T-cell (primary cell): ENCODE data around the gene TEX2. TPM values are rescaled to one million over a fixed set of nuclear protein-coding genes. Genes with fewer than 3 reads are reported as not detected.

Experiments
- ATAC-seq, 4 experiments: fragments of 200-7000 bp in 3 of 4; fragments of 150-1000 bp in 1 of 4; cut with Tn5 transposase; replicated peaks in 1 of 4; 1 replicate in 3 of 4; 2 replicates in 1 of 4; pipeline ENCODE4 v1.10.0; 2021; ENCODE audit warnings: moderate library complexity in 3 of 4, mild to moderate bottlenecking in 2 of 4, moderate number of reproducible peaks in 1 of 4
- CTCF ChIA-PET, 2 donors: fragments of 300-600 bp; sonication (Branson Sonifier 250); formaldehyde crosslinking; loops; one replicate each; lab custom pipeline; 2022; ENCODE audit warnings: antibody characterized with exemption in 2 of 2; lab: Charles Lee
- POLR2A ChIA-PET, 2 donors: fragments of 300-600 bp; sonication (Branson Sonifier 250); formaldehyde crosslinking; loops; one replicate each; lab custom pipeline; 2022; ENCODE audit warnings: antibody characterized with exemption in 2 of 2; lab: Charles Lee
- DNase-seq, 35 experiments: peaks; one replicate each; pipeline versions ENCODE4 v3.0.0 to v3.0.0-alpha.2; 2013 to 2023
- H3K27ac ChIP-seq: one replicate; pipeline ENCODE4 v1.5.1; 2013; ENCODE audit warnings: low read length
- H3K27me3 ChIP-seq, 2 experiments: replicated peaks in 1 of 2; 1 replicate in 1 of 2; 2 replicates in 1 of 2; pipeline versions ENCODE4 v1.6.1 to v1.7.0; 2013; ENCODE audit warnings: low read length in 1 of 2, mixed read lengths in 1 of 2; ENCODE audit not compliant: control insufficient read depth in 2 of 2, insufficient read depth in 2 of 2; ENCODE audit errors: extremely low read depth in 1 of 2
- H3K36me3 ChIP-seq, 2 donors: 1 replicate in 1 of 2; 2 replicates in 1 of 2; pipeline versions ENCODE4 v1.6.1 to v1.7.0; 2013; ENCODE audit warnings: low read length in 1 of 2; ENCODE audit not compliant: control insufficient read depth in 2 of 2, insufficient read depth in 1 of 2; ENCODE audit errors: extremely low read depth in 1 of 2
- H3K4me1 ChIP-seq, 2 experiments: 1 replicate in 1 of 2; 2 replicates in 1 of 2; pipeline versions ENCODE4 v1.6.1 to v1.7.0; 2013; ENCODE audit warnings: low read length in 2 of 2, mixed read lengths in 1 of 2; ENCODE audit not compliant: insufficient read depth in 2 of 2, control insufficient read depth in 1 of 2; ENCODE audit errors: extremely low read depth in 1 of 2
- H3K4me3 ChIP-seq, 2 donors: 1 replicate in 1 of 2; 2 replicates in 1 of 2; pipeline versions ENCODE4 v1.5.1 to v1.7.0; 2013; ENCODE audit warnings: mild to moderate bottlenecking in 2 of 2, low read length in 1 of 2, moderate library complexity in 1 of 2; ENCODE audit not compliant: control insufficient read depth in 1 of 2; ENCODE audit errors: extremely low read depth in 1 of 2
- H3K9me3 ChIP-seq: 2 replicates; pipeline ENCODE4 v1.7.0; 2013
- H3K27ac Mint-ChIP-seq, 2 donors: one replicate each; pipeline ENCODE4 v1.8.0; 2020 to 2021; ENCODE audit warnings: mild to moderate bottlenecking in 2 of 2, mixed read lengths in 2 of 2
- H3K27me3 Mint-ChIP-seq, 2 donors: one replicate each; pipeline ENCODE4 v1.8.0; 2021 to 2022; ENCODE audit warnings: mixed read lengths in 2 of 2
- H3K36me3 Mint-ChIP-seq: one replicate; pipeline ENCODE4 v1.8.0; 2021; ENCODE audit warnings: mixed read lengths
- H3K4me1 Mint-ChIP-seq, 3 donors: one replicate each; pipeline ENCODE4 v1.8.0; 2020 to 2022; ENCODE audit warnings: mixed read lengths in 3 of 3, mild to moderate bottlenecking in 1 of 3
- H3K4me3 Mint-ChIP-seq, 3 donors: one replicate each; pipeline ENCODE4 v1.8.0; 2020 to 2022; ENCODE audit warnings: mild to moderate bottlenecking in 3 of 3, mixed read lengths in 3 of 3, moderate library complexity in 3 of 3
- H3K9me3 Mint-ChIP-seq, 3 donors: one replicate each; pipeline ENCODE4 v1.8.0; 2020 to 2022; ENCODE audit warnings: mixed read lengths in 3 of 3
- WGBS: methylation state at CpG from one replicate; pipeline ENCODE4 v1.1.5; 2013; ENCODE audit warnings: missing lambda C conversion rate; ENCODE audit not compliant: insufficient coverage; 5-methylcytosine and 5-hydroxymethylcytosine counted together
- total RNA-seq, 35 experiments: library from RNA in 6 of 35; stranded (reverse) in 6 of 35; fragments of 120-200 nt in 1 of 35; gene quantifications; one replicate each; pipeline versions ENCODE4 v1.2.1 to v1.2.4 and lab custom pipeline; 2013 to 2026

The TEX2 gene
- total RNA-seq, 5 donors from 2014 or later (not counting 1 experiment from before 2014, with no cell fraction given), result 12.5 to 16.4 (median 14.8) TPM

GRCh38 chr17:64300699-64300965, 37.6 kb upstream of the TEX2 start:
- ChIA-PET POLR2A (interaction anchor here in 1 of 2 donors (0.6 kb wide), 1 partner anchor 210 kb away, joined by 3 read pairs; no protein-coding TSS in a partner anchor), CTCF (no interaction called here)
- peaks cover 0 to 2% of the 10 kb centered on the region in 2 donors for H3K27me3 Mint-ChIP-seq
- H3K9me3 Mint-ChIP-seq, result no peaks in the 10 kb centered on the region
- H3K27ac ChIP-seq, result no peak overlapping the region
- H3K27me3 ChIP-seq, result peaks cover 0 to 4% of the 10 kb centered on the region in 2 experiments
- no peak for DNase-seq
- no peak overlapping the region for H3K4me3 Mint-ChIP-seq
- no peaks in the 10 kb centered on the region for H3K4me1 ChIP-seq
- no peaks in the 10 kb centered on the region for H3K36me3 ChIP-seq
- no peak for ATAC-seq
- no peaks in the 10 kb centered on the region for H3K9me3 ChIP-seq
- H3K4me3 ChIP-seq, result no peak overlapping the region
- no peaks in the 10 kb centered on the region for H3K4me1 Mint-ChIP-seq
- WGBS, result 89% methylated on average over 7 of the region's 8 CpGs
- H3K36me3 Mint-ChIP-seq, result no peaks in the 10 kb centered on the region
- H3K27ac Mint-ChIP-seq, result no peak overlapping the region

DNA sequence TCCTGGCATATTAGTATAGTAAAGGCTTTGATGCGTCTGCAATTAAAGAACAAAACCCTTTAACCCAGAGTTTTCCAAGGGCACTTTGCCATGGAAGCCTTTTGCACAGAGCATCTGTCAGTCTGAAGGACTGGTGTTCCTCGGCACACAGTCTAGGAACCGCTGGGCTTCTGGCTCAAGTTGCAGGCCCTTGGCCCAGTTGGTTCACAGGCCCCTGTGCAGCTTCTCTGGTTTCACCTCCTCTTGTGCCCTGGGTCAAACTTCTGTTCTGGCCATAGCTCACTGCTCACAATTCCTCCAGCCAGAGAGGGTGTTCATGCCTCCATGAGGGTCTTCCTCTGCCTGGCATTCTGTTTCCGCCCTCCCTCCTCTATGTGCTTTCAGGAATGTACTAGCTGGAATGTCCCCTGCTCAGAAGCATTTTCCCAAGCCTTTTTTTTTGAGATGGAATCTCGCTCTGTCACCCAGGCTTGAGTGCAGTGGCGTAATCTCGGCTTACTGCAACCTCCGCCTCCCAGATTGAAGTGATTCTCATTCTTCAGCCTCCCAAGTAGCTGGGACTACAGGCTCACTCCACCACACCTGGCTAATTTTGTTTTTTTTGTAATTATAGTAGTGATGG, 34.5 kb upstream of the TEX2 start:
- no peak for ATAC-seq
- H3K27ac Mint-ChIP-seq, result no peak overlapping the region
- Histone ChIP-seq H3K27ac (no peak overlapping the region), H3K4me3 (no peak overlapping the region), H3K4me1 (no peaks in the 10 kb centered on the region), H3K9me3 (no peaks in the 10 kb centered on the region), H3K36me3 (no peaks in the 10 kb centered on the region), H3K27me3 (peaks cover 0 to 4% of the 10 kb centered on the region in 2 experiments)
- WGBS, result 63% methylated on average over 3 of the region's 8 CpGs
- no peak for DNase-seq
- H3K9me3 Mint-ChIP-seq, result no peaks in the 10 kb centered on the region
- CTCF ChIA-PET, result interaction anchor here in 1 of 2 donors (0.8 kb wide), 1 partner anchor 8 kb away, joined by 3 read pairs; no protein-coding TSS in a partner anchor
- no peaks in the 10 kb centered on the region for H3K36me3 Mint-ChIP-seq
- H3K27me3 Mint-ChIP-seq, result peaks cover 0 to 2% of the 10 kb centered on the region in 2 donors
- no peaks in the 10 kb centered on the region for H3K4me1 Mint-ChIP-seq
- H3K4me3 Mint-ChIP-seq, result no peak overlapping the region
- POLR2A ChIA-PET, result no interaction called here

- H3K4me3 Mint-ChIP-seq, result no peak overlapping the region
- POLR2A ChIA-PET, result no interaction called here
Observed at GRCh38 chr17:64296246-64296645, 33.2 kb upstream of the TEX2 start.

DNA sequence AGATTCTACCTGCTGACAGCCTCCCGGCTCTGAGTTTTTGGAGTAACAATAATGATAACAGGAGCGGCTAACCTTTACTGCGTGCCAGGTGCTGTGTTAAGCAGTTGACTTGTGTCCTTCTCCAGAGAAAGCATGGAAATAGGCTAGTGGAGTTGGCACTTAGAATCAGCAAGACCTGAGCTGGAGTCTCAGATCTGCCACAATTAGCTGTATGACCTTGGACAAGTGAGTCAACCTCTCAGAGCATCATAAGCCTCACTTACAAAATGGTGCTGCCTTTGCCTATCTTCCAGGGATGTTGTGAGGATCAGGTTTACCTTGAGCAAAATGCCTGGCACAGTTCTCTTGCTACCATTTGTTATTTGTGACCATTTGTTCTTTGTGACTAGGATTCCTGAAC, 32.1 kb upstream of the TEX2 start:
- CTCF ChIA-PET, result no interaction called here
- H3K9me3 ChIP-seq, result no peaks in the 10 kb centered on the region
- H3K36me3 Mint-ChIP-seq, result peaks cover 5% of the 10 kb centered on the region
- H3K4me1 ChIP-seq, result no peaks in the 10 kb centered on the region
- ATAC-seq, result no peak
- H3K27ac Mint-ChIP-seq, result no peak overlapping the region
- H3K9me3 Mint-ChIP-seq, result peaks cover 0 to 14% (median 6%) of the 10 kb centered on the region in 3 donors
- 92% methylated on average over 2 of the region's 3 CpGs for WGBS
- no peak overlapping the region for H3K4me3 ChIP-seq
- peaks cover 0 to 6% of the 10 kb centered on the region in 2 experiments for H3K27me3 ChIP-seq
- no peaks in the 10 kb centered on the region for H3K36me3 ChIP-seq
- H3K4me1 Mint-ChIP-seq, result no peaks in the 10 kb centered on the region
- DNase-seq, result no peak
- H3K4me3 Mint-ChIP-seq, result no peak overlapping the region
- H3K27me3 Mint-ChIP-seq, result peaks cover 0 to under 1% of the 10 kb centered on the region in 2 donors
- no peak overlapping the region for H3K27ac ChIP-seq
- POLR2A ChIA-PET, result no interaction called here

More at GRCh38 chr17:64296246-64296645, 33.2 kb upstream of the TEX2 start:
- DNase-seq (no peak), ATAC-seq (no peak)
- Mint-ChIP-seq H3K36me3 (peaks cover 2% of the 10 kb centered on the region), H3K9me3 (peaks cover 0 to 8% (median 2%) of the 10 kb centered on the region in 3 donors), H3K27ac (no peak overlapping the region), H3K27me3 (peaks cover 0 to 2% of the 10 kb centered on the region in 2 donors), H3K4me1 (no peaks in the 10 kb centered on the region)
- Histone ChIP-seq H3K4me3 (no peak overlapping the region), H3K36me3 (no peaks in the 10 kb centered on the region), H3K27ac (no peak overlapping the region), H3K27me3 (peaks cover 0 to 7% of the 10 kb centered on the region in 2 experiments), H3K9me3 (no peaks in the 10 kb centered on the region), H3K4me1 (no peaks in the 10 kb centered on the region)
- WGBS, result 100% methylated on average over 4 of the region's 5 CpGs
- CTCF ChIA-PET, result interaction anchor here in 1 of 2 donors (0.6 kb wide), 1 partner anchor 147 kb away, joined by 3 read pairs; no protein-coding TSS in a partner anchor

DNA sequence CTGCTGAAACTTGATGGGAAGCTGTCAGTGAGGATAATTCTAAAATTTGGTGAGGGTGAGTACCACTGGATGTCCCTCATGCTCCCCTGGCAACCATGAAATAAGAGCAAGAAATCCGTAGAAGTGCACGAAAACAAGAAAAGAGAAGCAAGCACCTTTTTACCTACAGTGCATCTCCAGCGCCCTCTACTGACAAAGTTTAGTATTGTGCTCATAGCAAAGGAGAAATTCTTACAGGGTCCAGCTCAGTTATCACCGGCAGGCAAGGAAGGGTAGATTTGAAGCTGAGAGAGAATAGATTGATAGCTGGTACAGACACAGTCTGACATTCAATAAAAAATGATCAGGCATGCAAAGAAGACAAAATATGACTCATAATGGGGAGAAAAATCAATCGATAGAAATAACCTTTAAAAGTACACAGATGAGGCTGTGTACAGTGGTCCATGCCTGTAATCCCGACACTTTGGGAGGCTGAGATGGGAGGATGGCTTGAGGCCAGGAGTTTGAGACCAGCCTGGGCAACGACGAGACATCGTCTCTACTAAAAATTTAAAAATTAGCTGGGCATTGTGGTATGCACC, 28.3 kb upstream of the TEX2 start:
- ATAC-seq, result no peak
- POLR2A ChIA-PET, result interaction anchor here in 1 of 2 donors (0.6 kb wide), 1 partner anchor 276 kb away, joined by 5 read pairs; no protein-coding TSS in a partner anchor
- no peak overlapping the region for H3K4me3 Mint-ChIP-seq

GRCh38 chr17:64289741-64290141, 26.7 kb upstream of the TEX2 start:
- no peaks in the 10 kb centered on the region for H3K4me1 Mint-ChIP-seq
- ATAC-seq, result no peak
- ChIA-PET CTCF (interaction anchor here in 1 of 2 donors (1.0 to 1.2 kb wide), 2 partner anchors 260 to 269 kb away, joined by 3 to 4 read pairs; partner anchors contain the start of gene ICAM2), POLR2A (no interaction called here)
- no peak overlapping the region for H3K4me3 Mint-ChIP-seq
- WGBS, result no CpG with 5 or more reads among the region's 4 CpGs
- H3K27ac ChIP-seq, result no peak overlapping the region
- H3K9me3 ChIP-seq, result no peaks in the 10 kb centered on the region
- H3K36me3 ChIP-seq, result no peaks in the 10 kb centered on the region
- H3K27ac Mint-ChIP-seq, result no peak overlapping the region
- H3K9me3 Mint-ChIP-seq, result peaks cover 0 to 14% (median 6%) of the 10 kb centered on the region in 3 donors
- H3K4me3 ChIP-seq, result no peak overlapping the region
- no peak for DNase-seq
- H3K4me1 ChIP-seq, result no peaks in the 10 kb centered on the region
- peaks cover 5% of the 10 kb centered on the region for H3K36me3 Mint-ChIP-seq
- H3K27me3 Mint-ChIP-seq, result no peaks in the 10 kb centered on the region
- H3K27me3 ChIP-seq, result peaks cover 0 to 5% of the 10 kb centered on the region in 2 experiments

More for the DNA sequence above, 28.3 kb upstream of the TEX2 start:
- peaks cover 5% of the 10 kb centered on the region for H3K36me3 Mint-ChIP-seq
- H3K4me3 ChIP-seq, result no peak overlapping the region
- H3K9me3 ChIP-seq, result no peaks in the 10 kb centered on the region
- H3K27ac Mint-ChIP-seq, result no peak overlapping the region
- H3K27me3 Mint-ChIP-seq, result no peaks in the 10 kb centered on the region
- H3K4me1 Mint-ChIP-seq, result no peaks in the 10 kb centered on the region
- no peak for DNase-seq
- peaks cover 0 to 5% of the 10 kb centered on the region in 2 experiments for H3K27me3 ChIP-seq
- peaks cover 0 to 14% (median 6%) of the 10 kb centered on the region in 3 donors for H3K9me3 Mint-ChIP-seq
- no peaks in the 10 kb centered on the region for H3K36me3 ChIP-seq
- no peaks in the 10 kb centered on the region for H3K4me1 ChIP-seq
- CTCF ChIA-PET, result interaction anchor here in 1 of 2 donors (0.7 kb wide), 1 partner anchor 12 kb away, joined by 3 read pairs; no protein-coding TSS in a partner anchor
- WGBS, result 85% methylated on average over 2 of the region's 9 CpGs
- no peak overlapping the region for H3K27ac ChIP-seq
